HEK293 (cell line): ENCODE data around the gene PACSIN2.
A peak's percentile ranks its signal among the peaks of the same experiment; 100 is the strongest.

Source experiments
- ATF2 ChIP-seq: fragments of 450-650 bp; formaldehyde crosslinking; IDR thresholded peaks from 2 replicates; pipeline ENCODE4 v1.5.1; 2016; ENCODE audit warnings: missing biosample characterization, missing genetic modification characterization, low read depth
- BCL6B ChIP-seq: fragments of 450-650 bp; formaldehyde crosslinking; IDR thresholded peaks from 2 replicates; pipeline ENCODE4 v1.5.1; 2017; ENCODE audit warnings: missing biosample characterization, missing genetic modification characterization
- GLIS1 ChIP-seq: fragments of 450-650 bp; formaldehyde crosslinking; IDR thresholded peaks from 2 replicates; pipeline ENCODE4 v1.5.1; 2016; ENCODE audit warnings: missing biosample characterization, missing genetic modification characterization
- KLF10 ChIP-seq: fragments of 450-650 bp; IDR thresholded peaks from 2 replicates; pipeline ENCODE4 v1.5.1; 2018; ENCODE audit warnings: missing biosample characterization, mild to moderate bottlenecking, missing genetic modification characterization
- MYNN ChIP-seq: fragments of 450-650 bp; formaldehyde crosslinking; IDR thresholded peaks from 2 replicates; pipeline ENCODE4 v1.5.1; 2016; ENCODE audit warnings: missing biosample characterization, missing genetic modification characterization, borderline replicate concordance
- PRDM1 ChIP-seq: fragments of 450-650 bp; formaldehyde crosslinking; IDR thresholded peaks from 2 replicates; pipeline ENCODE4; 2016; ENCODE audit warnings: missing biosample characterization, missing genetic modification characterization
- PRDM6 ChIP-seq: fragments of 450-650 bp; formaldehyde crosslinking; IDR thresholded peaks from 2 replicates; pipeline ENCODE4 v1.5.1; 2017; ENCODE audit warnings: missing biosample characterization, missing genetic modification characterization
- SCRT2 ChIP-seq: fragments of 450-650 bp; formaldehyde crosslinking; IDR thresholded peaks from 2 replicates; pipeline ENCODE4 v1.5.1; 2016; ENCODE audit warnings: missing biosample characterization, missing genetic modification characterization
- ZBTB20 ChIP-seq: fragments of 450-650 bp; formaldehyde crosslinking; IDR thresholded peaks from 2 replicates; pipeline ENCODE4 v1.5.1; 2016; ENCODE audit warnings: missing biosample characterization, missing genetic modification characterization
- ZBTB21 ChIP-seq: fragments of 450-650 bp; formaldehyde crosslinking; IDR thresholded peaks from 2 replicates; pipeline ENCODE4 v1.5.1; 2017; ENCODE audit warnings: missing biosample characterization, missing genetic modification characterization
- ZBTB48 ChIP-seq: fragments of 450-650 bp; formaldehyde crosslinking; IDR thresholded peaks from 2 replicates; pipeline ENCODE4 v1.5.1; 2016; ENCODE audit warnings: missing biosample characterization, missing genetic modification characterization
- ZBTB8A ChIP-seq: fragments of 450-650 bp; formaldehyde crosslinking; IDR thresholded peaks from 2 replicates; pipeline ENCODE4 v1.5.1; 2016; ENCODE audit warnings: missing biosample characterization, missing genetic modification characterization
- ZFP41 ChIP-seq: fragments of 450-650 bp; formaldehyde crosslinking; IDR thresholded peaks from 2 replicates; pipeline ENCODE4 v1.5.1; 2016; ENCODE audit warnings: missing biosample characterization, missing genetic modification characterization, borderline replicate concordance
- ZNF138 ChIP-seq: fragments of 450-650 bp; formaldehyde crosslinking; IDR thresholded peaks from 2 replicates; pipeline ENCODE4 v1.5.1; 2016; ENCODE audit warnings: missing biosample characterization, missing genetic modification characterization, borderline replicate concordance
- ZNF155 ChIP-seq: fragments of 450-650 bp; formaldehyde crosslinking; IDR thresholded peaks from 2 replicates; pipeline ENCODE4 v1.5.1; 2016; ENCODE audit warnings: missing biosample characterization, missing genetic modification characterization
- ZNF157 ChIP-seq: fragments of 450-650 bp; formaldehyde crosslinking; IDR thresholded peaks from 2 replicates; pipeline ENCODE4 v1.5.1; 2016; ENCODE audit warnings: missing biosample characterization, missing genetic modification characterization
- ZNF19 ChIP-seq: fragments of 450-650 bp; formaldehyde crosslinking; IDR thresholded peaks from 2 replicates; pipeline ENCODE4; 2016; ENCODE audit warnings: missing biosample characterization, missing genetic modification characterization, low read depth
- ZNF23 ChIP-seq: fragments of 450-650 bp; formaldehyde crosslinking; IDR thresholded peaks from 2 replicates; pipeline ENCODE4 v1.5.1; 2016; ENCODE audit warnings: missing biosample characterization, missing genetic modification characterization, borderline replicate concordance
- ZNF239 ChIP-seq: fragments of 450-650 bp; formaldehyde crosslinking; IDR thresholded peaks from 2 replicates; pipeline ENCODE4 v1.5.1; 2016; ENCODE audit warnings: missing biosample characterization, missing genetic modification characterization
- ZNF280C ChIP-seq: fragments of 450-650 bp; formaldehyde crosslinking; IDR thresholded peaks from 2 replicates; pipeline ENCODE4 v1.5.1; 2016; ENCODE audit warnings: missing biosample characterization, missing genetic modification characterization
- ZNF426 ChIP-seq: fragments of 450-650 bp; formaldehyde crosslinking; IDR thresholded peaks from 2 replicates; pipeline ENCODE4 v1.5.1; 2017; ENCODE audit warnings: missing biosample characterization, missing genetic modification characterization, mild to moderate bottlenecking, inconsistent platforms, moderate library complexity
- ZNF473 ChIP-seq: fragments of 450-650 bp; formaldehyde crosslinking; IDR thresholded peaks from 2 replicates; pipeline ENCODE4 v1.5.1; 2017; ENCODE audit warnings: missing biosample characterization, missing genetic modification characterization
- ZNF48 ChIP-seq: fragments of 450-650 bp; formaldehyde crosslinking; IDR thresholded peaks from 2 replicates; pipeline ENCODE4 v1.5.1; 2016; ENCODE audit warnings: missing biosample characterization, missing genetic modification characterization
- ZNF488 ChIP-seq: fragments of 450-650 bp; formaldehyde crosslinking; IDR thresholded peaks from 2 replicates; pipeline ENCODE4 v1.5.1; 2016; ENCODE audit warnings: missing biosample characterization, missing genetic modification characterization
- ZNF513 ChIP-seq: fragments of 450-650 bp; IDR thresholded peaks from 2 replicates; pipeline ENCODE4 v1.5.1; 2018; ENCODE audit warnings: missing biosample characterization, missing genetic modification characterization
- ZNF544 ChIP-seq: fragments of 450-650 bp; formaldehyde crosslinking; IDR thresholded peaks from 2 replicates; pipeline ENCODE4 v1.5.0; 2017; ENCODE audit warnings: missing biosample characterization, missing genetic modification characterization
- ZNF580 ChIP-seq: fragments of 450-650 bp; formaldehyde crosslinking; IDR thresholded peaks from 2 replicates; pipeline ENCODE4 v1.5.1; 2016; ENCODE audit warnings: missing biosample characterization, missing genetic modification characterization
- ZNF585B ChIP-seq: fragments of 450-650 bp; formaldehyde crosslinking; IDR thresholded peaks from 2 replicates; pipeline ENCODE4 v1.5.1; 2016; ENCODE audit warnings: missing biosample characterization, missing genetic modification characterization
- ZNF596 ChIP-seq: fragments of 450-650 bp; IDR thresholded peaks from 2 replicates; pipeline ENCODE4 v1.5.0; 2018; ENCODE audit warnings: missing biosample characterization, mild to moderate bottlenecking, missing genetic modification characterization, moderate library complexity
- ZNF701 ChIP-seq: fragments of 450-650 bp; formaldehyde crosslinking; IDR thresholded peaks from 2 replicates; pipeline ENCODE4 v1.5.1; 2016; ENCODE audit warnings: missing biosample characterization, missing genetic modification characterization
- ZNF776 ChIP-seq: fragments of 450-650 bp; formaldehyde crosslinking; IDR thresholded peaks from 2 replicates; pipeline ENCODE4 v1.5.0; 2017; ENCODE audit warnings: missing biosample characterization, missing genetic modification characterization, borderline replicate concordance
- ZNF791 ChIP-seq: fragments of 450-650 bp; formaldehyde crosslinking; IDR thresholded peaks from 2 replicates; pipeline ENCODE4 v1.5.1; 2016; ENCODE audit warnings: missing biosample characterization, missing genetic modification characterization

Gene PACSIN2

GRCh38 chr22:42964994-42965699, 49.8 kb downstream of the PACSIN2 start (continued):
- TF ChIP-seq ZNF544 (tag by site-specific recombination): no peak
- TF ChIP-seq ZNF426 (tag by site-specific recombination): no peak
- no peak for TF ChIP-seq ZNF513 (tag by site-specific recombination)
- TF ChIP-seq ZNF239 (tag by site-specific recombination): no peak
- 0 out of 2 replicates have a peak, but pooled peaks have one; percentile 26 for TF ChIP-seq ZNF488 (tag by site-specific recombination)
- TF ChIP-seq SCRT2 (tag by site-specific recombination): peak; percentile 88
- TF ChIP-seq ZBTB21 (tag by site-specific recombination): peak; percentile 27; the same call in 1 of the 2 replicates
- TF ChIP-seq ZBTB48 (tag by site-specific recombination): no peak
- no peak for TF ChIP-seq ZBTB20
- TF ChIP-seq ZNF23 (tag by site-specific recombination): no peak
- no peak for TF ChIP-seq ATF2 (tag by site-specific recombination)
- no peak for TF ChIP-seq ZNF473 (tag by site-specific recombination)
- TF ChIP-seq ZNF19 (tag by site-specific recombination): no peak
- TF ChIP-seq ZNF155: no peak
- peak; percentile 49 for TF ChIP-seq ZBTB8A
- no peak for TF ChIP-seq ZNF701
- peak; percentile 53; the same call in 1 of the 2 replicates for TF ChIP-seq ZNF596
- TF ChIP-seq ZNF138: no peak
- TF ChIP-seq ZNF580 (tag by site-specific recombination): no peak
- TF ChIP-seq ZNF280C: no peak
- TF ChIP-seq ZNF791 (tag by site-specific recombination): no peak
- peak; percentile 76 for TF ChIP-seq PRDM1
- peak; percentile 83 for TF ChIP-seq GLIS1 (tag by site-specific recombination)
- TF ChIP-seq ZFP41 (tag by site-specific recombination): no peak
- peak; percentile 63 for TF ChIP-seq BCL6B
- TF ChIP-seq ZNF776 (tag by site-specific recombination): no peak
- TF ChIP-seq MYNN: no peak
- TF ChIP-seq ZNF48 (tag by site-specific recombination): no peak
- TF ChIP-seq PRDM6 (tag by site-specific recombination): peak; percentile 91
- no peak for TF ChIP-seq ZNF585B
- TF ChIP-seq KLF10 (tag by site-specific recombination): peak; percentile 85
- TF ChIP-seq ZNF157 (tag by site-specific recombination): no peak
